IMR-90 (cell line): ENCODE data around the gene ODAM. TPM values are rescaled to one million over a fixed set of nuclear protein-coding genes. Genes with fewer than 3 reads are reported as not detected.

Experiments used
- ATAC-seq: fragments of 200-7000 bp; cut with Tn5 transposase; 2 replicates; pipeline ENCODE4 v1.9.1; 2020; ENCODE audit warnings: low read depth, mild to moderate bottlenecking, moderate library complexity
- BruUV-seq: library from RNA; stranded (reverse); fragments of 400-500 nt; replicated peaks from 2 replicates; lab custom pipeline; 2021; lab: Mats Ljungman, UMichigan
- CTCF ChIA-PET: fragments of 300-600 bp; formaldehyde crosslinking; extraction: SDS; loops from one replicate; lab custom pipeline; 2021; ENCODE audit warnings: antibody characterized with exemption; lab: Yijun Ruan, JAX
- POLR2A ChIA-PET: fragments of 300-600 bp; sonication (Branson Sonifier 250); formaldehyde crosslinking; loops from one replicate; lab custom pipeline; 2022; ENCODE audit warnings: antibody characterized with exemption; ENCODE audit not compliant: unreplicated experiment; lab: Charles Lee
- DNase-seq: peaks from one replicate; pipeline ENCODE4 v3.0.0; 2013
- H2AFZ ChIP-seq: replicated peaks from 2 replicates; pipeline ENCODE3; 2013; ENCODE audit warnings: low read length, mild to moderate bottlenecking; ENCODE audit not compliant: poor library complexity
- H2AK5ac ChIP-seq: 2 replicates; pipeline ENCODE4 v1.6.1; 2013; ENCODE audit warnings: low read depth, low read length, inconsistent platforms
- H2AK9ac ChIP-seq: replicated peaks from 2 replicates; pipeline ENCODE3; 2013; ENCODE audit warnings: mild to moderate bottlenecking, low read depth, low read length, moderate library complexity; ENCODE audit not compliant: poor library complexity
- H2BK120ac ChIP-seq: 2 replicates; pipeline ENCODE4 v1.6.1; 2013; ENCODE audit warnings: low read depth, low read length, inconsistent platforms
- H2BK15ac ChIP-seq: 3 replicates; pipeline ENCODE4 v1.6.1; 2013; ENCODE audit warnings: low read depth, low read length, inconsistent platforms
- H2BK20ac ChIP-seq: 2 replicates; pipeline ENCODE4 v1.6.1; 2013; ENCODE audit warnings: low read depth, mild to moderate bottlenecking, inconsistent platforms, low read length, moderate library complexity
- H2BK5ac ChIP-seq: 2 replicates; pipeline ENCODE4 v1.6.1; 2013; ENCODE audit warnings: mild to moderate bottlenecking, low read depth, low read length, inconsistent platforms; ENCODE audit not compliant: poor library complexity, severe bottlenecking
- H3K14ac ChIP-seq: replicated peaks from 2 replicates; pipeline ENCODE4 v1.6.1; 2013; ENCODE audit warnings: low read depth, low read length, inconsistent platforms
- H3K18ac ChIP-seq: 2 replicates; pipeline ENCODE4 v1.6.1; 2013; ENCODE audit warnings: low read depth, low read length, control low read depth
- H3K23ac ChIP-seq: 2 replicates; pipeline ENCODE4 v1.6.1; 2013; ENCODE audit warnings: low read depth, low read length, inconsistent platforms
- H3K27ac ChIP-seq: 2 replicates; pipeline ENCODE4 v1.5.1; 2013; ENCODE audit warnings: mild to moderate bottlenecking, control low read depth, low read length; ENCODE audit not compliant: insufficient read depth
- H3K27me3 ChIP-seq: 2 replicates; pipeline ENCODE4 v1.6.1; 2013; ENCODE audit warnings: low read length; ENCODE audit not compliant: control insufficient read depth, insufficient read depth
- H3K36me3 ChIP-seq: 2 replicates; pipeline ENCODE4 v1.6.1; 2013; ENCODE audit warnings: low read length, mixed read lengths; ENCODE audit not compliant: control insufficient read depth, insufficient read depth
- H3K4ac ChIP-seq: 2 replicates; pipeline ENCODE4 v1.6.1; 2013; ENCODE audit warnings: low read depth, low read length, inconsistent platforms
- H3K4me1 ChIP-seq: 2 replicates; pipeline ENCODE4 v1.6.1; 2013; ENCODE audit warnings: low read length, mixed read lengths; ENCODE audit not compliant: control insufficient read depth, insufficient read depth
- H3K4me2 ChIP-seq: 2 replicates; pipeline ENCODE4 v1.6.1; 2013; ENCODE audit warnings: low read depth, mild to moderate bottlenecking, control low read depth, low read length, moderate library complexity
- H3K4me3 ChIP-seq: 2 replicates; pipeline ENCODE4 v1.5.1; 2013; ENCODE audit warnings: low read depth, mild to moderate bottlenecking, control low read depth, low read length, moderate library complexity; ENCODE audit not compliant: insufficient read depth
- H3K56ac ChIP-seq: 2 replicates; pipeline ENCODE4 v1.6.1; 2013; ENCODE audit warnings: low read length, inconsistent platforms; ENCODE audit not compliant: insufficient read depth; ENCODE audit errors: extremely low read depth
- H3K79me1 ChIP-seq, 2 experiments: 2 replicates each; pipeline ENCODE4 v1.6.1; 2013; ENCODE audit warnings: low read length in 2 of 2, inconsistent platforms in 1 of 2, low read depth in 1 of 2
- H3K9ac ChIP-seq: 2 replicates; pipeline ENCODE4 v1.6.1; 2013; ENCODE audit warnings: low read depth, low read length, control low read depth
- H3K9me1 ChIP-seq: 2 replicates; pipeline ENCODE4 v1.6.1; 2013; ENCODE audit warnings: low read length, inconsistent platforms; ENCODE audit not compliant: insufficient read depth
- H3K9me3 ChIP-seq: 2 replicates; pipeline ENCODE4 v1.6.1; 2013; ENCODE audit warnings: low read length; ENCODE audit not compliant: control insufficient read depth, insufficient read depth
- H4K20me1 ChIP-seq: 2 replicates; pipeline ENCODE4 v1.6.1; 2013; ENCODE audit warnings: low read length, inconsistent platforms; ENCODE audit not compliant: insufficient read depth
- H4K5ac ChIP-seq: 2 replicates; pipeline ENCODE4 v1.6.1; 2013; ENCODE audit warnings: mild to moderate bottlenecking, low read depth, low read length, control low read depth
- H4K8ac ChIP-seq, 2 experiments: 2 replicates each; pipeline ENCODE4 v1.6.1; 2013; ENCODE audit warnings: low read depth in 2 of 2, low read length in 2 of 2, control low read depth in 1 of 2, inconsistent platforms in 1 of 2
- H4K91ac ChIP-seq: 2 replicates; pipeline ENCODE4 v1.6.1; 2013; ENCODE audit warnings: low read depth, low read length, inconsistent platforms; ENCODE audit not compliant: insufficient read depth
- CEBPB ChIP-seq: IDR thresholded peaks from 2 replicates; pipeline ENCODE4 v1.6.1; 2012; ENCODE audit warnings: low read depth, low read length, improper control_type of control experiment
- CHD1 ChIP-seq: IDR thresholded peaks from 2 replicates; pipeline ENCODE4 v1.6.1; 2012; ENCODE audit warnings: low read depth, low read length, improper control_type of control experiment
- MAZ ChIP-seq: IDR thresholded peaks from 2 replicates; pipeline ENCODE4 v1.6.1; 2012; ENCODE audit warnings: low read depth, mild to moderate bottlenecking, low read length, improper control_type of control experiment, moderate library complexity, borderline replicate concordance
- MXI1 ChIP-seq: IDR thresholded peaks from 2 replicates; pipeline ENCODE4 v1.6.1; 2012; ENCODE audit warnings: low read depth, mild to moderate bottlenecking, low read length, moderate library complexity, borderline replicate concordance
- RAD21 ChIP-seq: IDR thresholded peaks from 2 replicates; pipeline ENCODE4 v1.6.1; 2012; ENCODE audit warnings: low read length, improper control_type of control experiment
- RFX5 ChIP-seq: IDR thresholded peaks from 2 replicates; pipeline ENCODE4 v1.8.0; 2012; ENCODE audit warnings: low read depth, mild to moderate bottlenecking, low read length, moderate library complexity
- SMC3 ChIP-seq: fragments of 150-350 bp; IDR thresholded peaks from 2 replicates; pipeline ENCODE4 v1.6.1; 2016; ENCODE audit warnings: low read depth, mild to moderate bottlenecking, antibody characterized with exemption, low read length, moderate library complexity
- WGBS, 2 experiments: methylation state at CpG; one replicate each; pipeline versions ENCODE4 v1.1.5 to v1.1.7; 2013; ENCODE audit warnings: missing lambda C conversion rate in 2 of 2; ENCODE audit not compliant: insufficient read length in 1 of 2; ENCODE audit errors: extremely low coverage in 2 of 2; 5-methylcytosine and 5-hydroxymethylcytosine counted together
- dilution Hi-C: fragments of 300-500 bp; cut with HindIII; formaldehyde crosslinking; loops from one replicate; pipeline ENCODE4 v1.14.3; 2018; ENCODE audit warnings: low sequenced_read_pairs; ENCODE audit not compliant: unreplicated experiment
- in situ Hi-C: fragments of 300-500 bp; cut with MboI; formaldehyde crosslinking; loops from 3 replicates; pipeline ENCODE4 v1.14.3; 2019; ENCODE audit warnings: low sequenced_read_pairs, inconsistent platforms, mixed read lengths
- intact Hi-C: fragments of 100-400 bp; cut with micrococcal nuclease; formaldehyde crosslinking; loops from 2 replicates; pipeline ENCODE4 v1.10.0; 2022
- polyA plus RNA-seq, 3 experiments: library from polyadenylated mRNA; depleted of rRNA; stranded (reverse); fragments of >200 nt; gene quantifications; 2 replicates each; pipeline ENCODE4 v1.2.3, GENCODE V29; 2012; ENCODE audit warnings: low replicate concordance in 1 of 3
- total RNA-seq: library from RNA; depleted of rRNA; stranded (reverse); fragments of >200 nt; gene quantifications from 2 replicates; pipeline ENCODE4 v1.2.3, GENCODE V29; 2012

The ODAM gene
- total and polyA plus RNA-seq, 2 of the 4 experiments (the other 2 are of a cell fraction), result not detected

- Histone ChIP-seq H4K8ac (no peak overlapping the region), H2AK5ac (no peak overlapping the region), H3K36me3 (no peaks in the 10 kb centered on the region), H2BK120ac (no peak overlapping the region), H3K9me1 (no peaks in the 10 kb centered on the region), H3K27ac (no peak overlapping the region), H3K79me1 (no peaks in the 10 kb centered on the region), H3K18ac (no peak overlapping the region), H2BK15ac (no peak overlapping the region), H3K27me3 (no peaks in the 10 kb centered on the region), H3K9ac (no peak overlapping the region), H3K4me1 (no peaks in the 10 kb centered on the region), H3K23ac (no peak overlapping the region), H4K91ac (no peak overlapping the region), H3K56ac (no peak overlapping the region), H3K4me3 (no peak overlapping the region), H2BK20ac (no peak overlapping the region), H3K4me2 (no peak overlapping the region), H2AFZ (no peak overlapping the region), H2AK9ac (no peak overlapping the region), H3K14ac (no peak overlapping the region), H4K20me1 (no peaks in the 10 kb centered on the region), H3K9me3 (no peaks in the 10 kb centered on the region), H4K5ac (no peak overlapping the region), H2BK5ac (no peak overlapping the region), H3K4ac (no peak overlapping the region)
- in situ Hi-C loops, result loop anchor here (10.0 kb wide), 1 partner anchor 498 kb away; no protein-coding TSS in a partner anchor
- intact Hi-C loops, result loop anchor here (1.0 to 5.0 kb wide), 3 partner anchors 286 to 495 kb away; no protein-coding TSS in a partner anchor
- WGBS, 2 experiments, result no CpG with 5 or more reads among the region's 2 CpGs
- TF ChIP-seq RAD21 (no peak), MAZ (no peak), RFX5 (no peak), CHD1 (no peak), SMC3 (no peak), MXI1 (no peak), CEBPB (no peak)
- ChIA-PET CTCF (interaction anchor here (0.7 to 1.2 kb wide), 3 partner anchors 11 to 98 kb away, joined by 3 to 15 read pairs (median 3); no protein-coding TSS in a partner anchor), POLR2A (interaction anchor here (0.6 kb wide), 1 partner anchor 10 kb away, joined by 8 read pairs; no protein-coding TSS in a partner anchor)
- dilution Hi-C loops, result no loop called here
- DNase-seq (no peak), ATAC-seq (no peak)
- BruUV-seq, result no TSS peak
These were observed 12.9 kb upstream of the ODAM start for GRCh38 chr4:70182517-70183167.
